NB4 (cell line): Measurements from ENCODE around the gene CLTCL1.

Experiments
- CTCF ChIP-seq: IDR thresholded peaks from one replicate; pipeline ENCODE4 v1.5.1; 2012; ENCODE audit warnings: low read depth, low read length
- MAX ChIP-seq: IDR thresholded peaks from 2 replicates; pipeline ENCODE4 v1.6.1; 2011; ENCODE audit warnings: low read depth, low read length
- POLR2A ChIP-seq: IDR thresholded peaks from 2 replicates; pipeline ENCODE4 v1.6.1; 2011; ENCODE audit warnings: mild to moderate bottlenecking; ENCODE audit not compliant: insufficient read length; ENCODE audit errors: extremely low read depth

- TF ChIP-seq CTCF, result no peak
- TF ChIP-seq POLR2A, result no peak
- no peak for TF ChIP-seq MAX
Observed at GRCh38 chr22:19181786-19182471, 109.6 kb downstream of the CLTCL1 start.
